Measurements from ENCODE around the gene LHPP. TPM values are rescaled to one million over a fixed set of nuclear protein-coding genes. Genes with fewer than 3 reads are reported as not detected.

LHPP gene
- total RNA-seq, 1 donor from 2014 or later: 347 TPM

- no peak for ATAC-seq
- no peak for DNase-seq (ENCODE audit: low spot score)
- intact Hi-C loops (cut with DNase I): no loop called here
Observed at GRCh38 chr10:124652701-124653100, 191.1 kb downstream of the LHPP start.

GRCh38 chr10:124653311-124653710 lies 191.7 kb downstream of the LHPP start:
- ATAC-seq (no peak), DNase-seq (ENCODE audit: low spot score) (no peak)
- intact Hi-C loops (cut with DNase I): no loop called here

- no peak for DNase-seq (ENCODE audit: low spot score)
- intact Hi-C loops (cut with DNase I): no loop called here
- ATAC-seq: peak; percentile 19
Observed at GRCh38 chr10:124653811-124654651, 192.4 kb downstream of the LHPP start.

- ATAC-seq (no peak), DNase-seq (ENCODE audit: low spot score) (no peak)
- intact Hi-C loops (cut with DNase I): no loop called here
Observed at GRCh38 chr10:124654686-124655085, 193.1 kb downstream of the LHPP start.

GRCh38 chr10:124655191-124656112 lies 193.8 kb downstream of the LHPP start:
- DNase-seq (ENCODE audit: low spot score) (no peak), ATAC-seq (no peak)
- intact Hi-C loops (cut with DNase I): no loop called here

- ATAC-seq: no peak
- DNase-seq (ENCODE audit: low spot score): no peak
- intact Hi-C loops (cut with DNase I): no loop called here
Observed at GRCh38 chr10:124656113-124656490, 194.5 kb downstream of the LHPP start.

GRCh38 chr10:124656541-124656940 lies 194.9 kb downstream of the LHPP start:
- intact Hi-C loops (cut with DNase I): no loop called here
- ATAC-seq (no peak), DNase-seq (ENCODE audit: low spot score) (no peak)

- DNase-seq (ENCODE audit: low spot score): no peak
- intact Hi-C loops (cut with DNase I): no loop called here
- peak; percentile 53 for ATAC-seq
Observed at GRCh38 chr10:124657806-124658205, 196.2 kb downstream of the LHPP start.

- DNase-seq (ENCODE audit: low spot score) (no peak), ATAC-seq (no peak)
- intact Hi-C loops (cut with DNase I): no loop called here
Observed at GRCh38 chr10:124658591-124659242, 197.1 kb downstream of the LHPP start.

- DNase-seq (ENCODE audit: low spot score): no peak
- intact Hi-C loops (cut with DNase I): no loop called here
- ATAC-seq: peak; percentile 21
Observed at GRCh38 chr10:124659380-124659779, 197.8 kb downstream of the LHPP start.

GRCh38 chr10:124660404-124661125 lies 198.9 kb downstream of the LHPP start:
- intact Hi-C loops (cut with DNase I): no loop called here
- no peak for DNase-seq (ENCODE audit: low spot score)
- no peak for ATAC-seq

GRCh38 chr10:124661660-124662180 lies 200.1 kb downstream of the LHPP start:
- intact Hi-C loops (cut with DNase I): no loop called here
- DNase-seq (ENCODE audit: low spot score) (no peak), ATAC-seq (no peak)

- ATAC-seq (no peak), DNase-seq (ENCODE audit: low spot score) (no peak)
- intact Hi-C loops (cut with DNase I): no loop called here
Observed at GRCh38 chr10:124663228-124663627, 201.6 kb downstream of the LHPP start.

Other genes starting within 250 kb of the LHPP start
- gene OAT, start 42.9 kb upstream of the LHPP start, total RNA-seq: 104 TPM
- gene NKX1-2, start 11.8 kb upstream of the LHPP start, total RNA-seq: not detected

Data from sciatic nerve (tissue), 2 donors.